ENCODE results near the gene CD320. TPM values are rescaled to one million over a fixed set of nuclear protein-coding genes. Genes with fewer than 3 reads are reported as not detected.

The CD320 gene
- total and polyA plus RNA-seq, 4 donors, result 19.1 to 55.6 (median 46.2) TPM

DNA sequence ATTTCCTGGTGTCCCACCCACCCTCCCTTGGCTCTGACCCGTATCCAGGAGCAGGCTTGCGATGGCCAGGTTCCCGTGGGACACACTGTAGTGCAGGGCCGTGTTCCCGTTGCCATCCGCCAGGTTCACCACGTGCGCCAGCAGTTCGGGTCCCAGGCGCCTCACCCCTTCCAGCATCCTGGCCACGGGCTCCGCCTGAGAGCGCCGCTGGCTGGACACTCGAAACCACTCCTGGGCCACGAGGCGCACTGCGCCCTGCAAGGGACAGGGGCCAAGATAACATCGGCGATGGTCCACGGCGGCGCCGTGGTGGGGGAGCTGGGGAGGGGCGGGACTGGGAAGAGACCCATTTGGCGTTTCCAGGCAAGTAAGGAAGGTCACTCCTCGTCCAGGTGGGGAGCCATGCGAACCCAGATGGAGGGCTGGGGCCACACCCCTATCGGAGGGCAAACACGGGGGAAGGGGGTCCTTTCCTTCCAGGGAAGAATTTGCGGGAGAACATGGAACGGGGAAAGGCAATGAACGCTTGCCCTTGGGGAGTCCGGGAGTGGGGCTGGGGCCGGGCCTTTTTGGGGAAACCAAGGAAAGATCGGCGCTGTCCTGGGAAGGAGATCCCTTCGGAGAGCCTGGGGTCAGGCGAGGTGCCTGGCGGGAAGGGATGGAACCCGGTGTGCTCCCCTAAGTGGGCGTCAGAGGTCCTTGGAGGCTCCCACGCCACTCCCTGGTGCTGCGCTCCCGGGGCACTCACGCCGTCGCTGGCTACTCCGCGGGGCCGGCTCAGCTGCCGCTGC lies 25.0 kb upstream of the CD320 start:
- Histone ChIP-seq H3K4me1 (ENCODE audit: control insufficient read depth in 5 of 5, insufficient read depth in 5 of 5, low read length in 5 of 5) (peaks cover 0 to 10% (median 0%) of the 10 kb centered on the region in 5 donors), H3K4me3 (no peak overlapping the region), H3K27ac (ENCODE audit: low read depth in 1 of 2, low read length in 1 of 2) (no peak overlapping the region), H3K9ac (ENCODE audit: insufficient read depth in 1 of 2, low read length in 2 of 2) (no peak overlapping the region), H3K9me3 (ENCODE audit: control insufficient read depth in 4 of 4, insufficient read depth in 3 of 4, low read length in 3 of 4) (no peaks in the 10 kb centered on the region), H3K36me3 (ENCODE audit: control insufficient read depth in 4 of 4, insufficient read depth in 4 of 4, low read length in 4 of 4) (peaks cover 0 to 23% (median 0%) of the 10 kb centered on the region in 4 donors), H3K27me3 (ENCODE audit: control insufficient read depth in 3 of 3, insufficient read depth in 3 of 3, low read length in 2 of 3) (peaks cover 0 to 45% (median 30%) of the 10 kb centered on the region in 3 donors)
- ATAC-seq (ENCODE audit: insufficient read depth, low FRiP score), result no peak
- no peak for DNase-seq
- WGBS, 2 donors, result 39% methylated on average over 52 of the region's 52 CpGs
- TF ChIP-seq, protein P1, sequence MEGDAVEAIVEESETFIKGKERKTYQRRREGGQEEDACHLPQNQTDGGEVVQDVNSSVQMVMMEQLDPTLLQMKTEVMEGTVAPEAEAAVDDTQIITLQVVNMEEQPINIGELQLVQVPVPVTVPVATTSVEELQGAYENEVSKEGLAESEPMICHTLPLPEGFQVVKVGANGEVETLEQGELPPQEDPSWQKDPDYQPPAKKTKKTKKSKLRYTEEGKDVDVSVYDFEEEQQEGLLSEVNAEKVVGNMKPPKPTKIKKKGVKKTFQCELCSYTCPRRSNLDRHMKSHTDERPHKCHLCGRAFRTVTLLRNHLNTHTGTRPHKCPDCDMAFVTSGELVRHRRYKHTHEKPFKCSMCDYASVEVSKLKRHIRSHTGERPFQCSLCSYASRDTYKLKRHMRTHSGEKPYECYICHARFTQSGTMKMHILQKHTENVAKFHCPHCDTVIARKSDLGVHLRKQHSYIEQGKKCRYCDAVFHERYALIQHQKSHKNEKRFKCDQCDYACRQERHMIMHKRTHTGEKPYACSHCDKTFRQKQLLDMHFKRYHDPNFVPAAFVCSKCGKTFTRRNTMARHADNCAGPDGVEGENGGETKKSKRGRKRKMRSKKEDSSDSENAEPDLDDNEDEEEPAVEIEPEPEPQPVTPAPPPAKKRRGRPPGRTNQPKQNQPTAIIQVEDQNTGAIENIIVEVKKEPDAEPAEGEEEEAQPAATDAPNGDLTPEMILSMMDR (IDR thresholded peaks at IDR 0.05; ENCODE audit: control extremely low read depth, extremely low read depth), result no peak

DNA sequence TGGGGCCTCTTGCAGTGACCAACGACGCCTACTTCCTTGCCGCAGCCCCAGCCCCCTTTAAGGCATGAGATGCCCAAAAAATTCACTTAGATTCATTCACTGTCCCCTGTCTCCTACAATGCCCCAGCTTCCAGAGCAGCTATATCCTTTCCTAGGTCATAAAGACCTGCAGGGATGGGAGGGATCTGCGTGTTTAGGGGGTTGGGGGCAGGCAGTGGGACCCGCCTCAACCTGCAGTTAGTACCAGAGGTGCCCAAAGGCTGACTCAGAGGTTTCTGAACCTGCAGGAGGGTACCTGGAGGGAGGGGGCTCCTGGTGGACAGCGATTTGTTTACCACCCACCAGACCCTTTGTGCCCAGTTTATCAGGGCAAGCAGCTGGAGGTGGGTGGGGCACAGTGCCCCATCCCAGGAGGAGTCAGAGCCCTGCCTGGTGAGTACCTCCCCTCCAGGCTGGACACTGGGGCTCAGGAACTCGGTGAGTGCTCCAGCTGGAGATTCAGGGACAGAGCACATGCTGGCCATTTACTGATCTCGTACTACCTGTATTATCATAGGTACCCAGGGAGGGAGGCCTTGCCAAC lies 23.2 kb upstream of the CD320 start:
- Histone ChIP-seq H3K36me3 (ENCODE audit: control insufficient read depth in 4 of 4, insufficient read depth in 4 of 4, low read length in 4 of 4) (peaks cover 0 to 25% (median 0%) of the 10 kb centered on the region in 4 donors), H3K9ac (ENCODE audit: insufficient read depth in 1 of 2, low read length in 2 of 2) (no peak overlapping the region), H3K4me1 (ENCODE audit: control insufficient read depth in 5 of 5, insufficient read depth in 5 of 5, low read length in 5 of 5) (peaks cover 0 to 6% (median 0%) of the 10 kb centered on the region in 5 donors), H3K9me3 (ENCODE audit: control insufficient read depth in 4 of 4, insufficient read depth in 3 of 4, low read length in 3 of 4) (peaks cover 0 to 4% (median 1%) of the 10 kb centered on the region in 4 donors), H3K27ac (ENCODE audit: low read depth in 1 of 2, low read length in 1 of 2) (no peak overlapping the region), H3K27me3 (ENCODE audit: control insufficient read depth in 3 of 3, insufficient read depth in 3 of 3, low read length in 2 of 3) (peaks cover 0 to 37% (median 21%) of the 10 kb centered on the region in 3 donors), H3K4me3 (no peak overlapping the region)
- DNase-seq, result no peak
- TF ChIP-seq, protein P1 (IDR thresholded peaks at IDR 0.05; ENCODE audit: control extremely low read depth, extremely low read depth), result no peak
- no peak for ATAC-seq (ENCODE audit: insufficient read depth, low FRiP score)
- WGBS, 2 donors, result 88 to 89% methylated on average over 8 of the region's 8 CpGs

DNA sequence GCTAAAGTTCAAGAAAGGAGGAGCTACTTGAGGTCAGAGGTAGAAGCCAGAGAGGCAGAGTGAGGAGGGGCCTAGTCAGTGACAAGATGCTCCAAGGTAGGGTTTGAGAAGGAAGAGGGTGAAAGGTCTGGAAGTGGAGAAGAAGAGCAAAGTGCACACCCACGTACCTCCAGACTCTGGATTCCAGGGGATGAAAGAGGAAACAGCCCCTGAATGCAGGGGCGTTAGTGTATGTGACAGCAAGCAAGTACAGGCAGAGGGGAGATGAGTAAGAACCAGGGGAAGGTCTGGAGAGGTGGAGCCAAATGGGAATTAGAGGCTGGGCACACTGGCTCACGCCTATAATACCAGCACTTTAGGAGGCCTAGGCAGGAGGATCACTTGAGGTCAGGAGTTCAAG lies 21.8 kb upstream of the CD320 start:
- Histone ChIP-seq H3K27me3 (ENCODE audit: control insufficient read depth in 3 of 3, insufficient read depth in 3 of 3, low read length in 2 of 3) (peaks cover 0 to 29% (median 15%) of the 10 kb centered on the region in 3 donors), H3K9me3 (ENCODE audit: control insufficient read depth in 4 of 4, insufficient read depth in 3 of 4, low read length in 3 of 4) (peaks cover 0 to 4% (median 1%) of the 10 kb centered on the region in 4 donors), H3K27ac (ENCODE audit: low read depth in 1 of 2, low read length in 1 of 2) (no peak overlapping the region), H3K4me3 (no peak overlapping the region), H3K4me1 (ENCODE audit: control insufficient read depth in 5 of 5, insufficient read depth in 5 of 5, low read length in 5 of 5) (peaks cover 0 to 6% (median 0%) of the 10 kb centered on the region in 5 donors), H3K36me3 (ENCODE audit: control insufficient read depth in 4 of 4, insufficient read depth in 4 of 4, low read length in 4 of 4) (peaks cover 0 to 25% (median 0%) of the 10 kb centered on the region in 4 donors), H3K9ac (ENCODE audit: insufficient read depth in 1 of 2, low read length in 2 of 2) (no peak overlapping the region)
- no peak for DNase-seq
- ATAC-seq (ENCODE audit: insufficient read depth, low FRiP score), result no peak
- TF ChIP-seq, protein P1 (IDR thresholded peaks at IDR 0.05; ENCODE audit: control extremely low read depth, extremely low read depth), result no peak
- 86 to 88% methylated on average over 3 of the region's 3 CpGs for WGBS, 2 donors
